IMR-90 (cell line): ENCODE results near the gene TST. TPM values are rescaled to one million over a fixed set of nuclear protein-coding genes. Genes with fewer than 3 reads are reported as not detected.
A peak's percentile ranks its signal among the peaks of the same experiment; 100 is the strongest.

Experiments used
- ATAC-seq: fragments of 200-7000 bp; cut with Tn5 transposase; 2 replicates; pipeline ENCODE4 v1.9.1; 2020; ENCODE audit warnings: low read depth, mild to moderate bottlenecking, moderate library complexity
- BruUV-seq: library from RNA; stranded (reverse); fragments of 400-500 nt; replicated peaks from 2 replicates; lab custom pipeline; 2021; lab: Mats Ljungman, UMichigan
- CTCF ChIA-PET: fragments of 300-600 bp; formaldehyde crosslinking; extraction: SDS; loops from one replicate; lab custom pipeline; 2021; ENCODE audit warnings: antibody characterized with exemption; lab: Yijun Ruan, JAX
- POLR2A ChIA-PET: fragments of 300-600 bp; sonication (Branson Sonifier 250); formaldehyde crosslinking; loops from one replicate; lab custom pipeline; 2022; ENCODE audit warnings: antibody characterized with exemption; ENCODE audit not compliant: unreplicated experiment; lab: Charles Lee
- DNase-seq: peaks from one replicate; pipeline ENCODE4 v3.0.0; 2013
- H2AFZ ChIP-seq: replicated peaks from 2 replicates; pipeline ENCODE3; 2013; ENCODE audit warnings: low read length, mild to moderate bottlenecking; ENCODE audit not compliant: poor library complexity
- H2AK5ac ChIP-seq: 2 replicates; pipeline ENCODE4 v1.6.1; 2013; ENCODE audit warnings: low read depth, low read length, inconsistent platforms
- H2AK9ac ChIP-seq: replicated peaks from 2 replicates; pipeline ENCODE3; 2013; ENCODE audit warnings: mild to moderate bottlenecking, low read depth, low read length, moderate library complexity; ENCODE audit not compliant: poor library complexity
- H2BK120ac ChIP-seq: 2 replicates; pipeline ENCODE4 v1.6.1; 2013; ENCODE audit warnings: low read depth, low read length, inconsistent platforms
- H2BK15ac ChIP-seq: 3 replicates; pipeline ENCODE4 v1.6.1; 2013; ENCODE audit warnings: low read depth, low read length, inconsistent platforms
- H2BK20ac ChIP-seq: 2 replicates; pipeline ENCODE4 v1.6.1; 2013; ENCODE audit warnings: low read depth, mild to moderate bottlenecking, inconsistent platforms, low read length, moderate library complexity
- H2BK5ac ChIP-seq: 2 replicates; pipeline ENCODE4 v1.6.1; 2013; ENCODE audit warnings: mild to moderate bottlenecking, low read depth, low read length, inconsistent platforms; ENCODE audit not compliant: poor library complexity, severe bottlenecking
- H3K14ac ChIP-seq: replicated peaks from 2 replicates; pipeline ENCODE4 v1.6.1; 2013; ENCODE audit warnings: low read depth, low read length, inconsistent platforms
- H3K18ac ChIP-seq: 2 replicates; pipeline ENCODE4 v1.6.1; 2013; ENCODE audit warnings: low read depth, low read length, control low read depth
- H3K23ac ChIP-seq: 2 replicates; pipeline ENCODE4 v1.6.1; 2013; ENCODE audit warnings: low read depth, low read length, inconsistent platforms
- H3K27ac ChIP-seq: 2 replicates; pipeline ENCODE4 v1.5.1; 2013; ENCODE audit warnings: mild to moderate bottlenecking, control low read depth, low read length; ENCODE audit not compliant: insufficient read depth
- H3K27me3 ChIP-seq: 2 replicates; pipeline ENCODE4 v1.6.1; 2013; ENCODE audit warnings: low read length; ENCODE audit not compliant: control insufficient read depth, insufficient read depth
- H3K36me3 ChIP-seq: 2 replicates; pipeline ENCODE4 v1.6.1; 2013; ENCODE audit warnings: low read length, mixed read lengths; ENCODE audit not compliant: control insufficient read depth, insufficient read depth
- H3K4ac ChIP-seq: 2 replicates; pipeline ENCODE4 v1.6.1; 2013; ENCODE audit warnings: low read depth, low read length, inconsistent platforms
- H3K4me1 ChIP-seq: 2 replicates; pipeline ENCODE4 v1.6.1; 2013; ENCODE audit warnings: low read length, mixed read lengths; ENCODE audit not compliant: control insufficient read depth, insufficient read depth
- H3K4me2 ChIP-seq: 2 replicates; pipeline ENCODE4 v1.6.1; 2013; ENCODE audit warnings: low read depth, mild to moderate bottlenecking, control low read depth, low read length, moderate library complexity
- H3K4me3 ChIP-seq: 2 replicates; pipeline ENCODE4 v1.5.1; 2013; ENCODE audit warnings: low read depth, mild to moderate bottlenecking, control low read depth, low read length, moderate library complexity; ENCODE audit not compliant: insufficient read depth
- H3K56ac ChIP-seq: 2 replicates; pipeline ENCODE4 v1.6.1; 2013; ENCODE audit warnings: low read length, inconsistent platforms; ENCODE audit not compliant: insufficient read depth; ENCODE audit errors: extremely low read depth
- H3K79me1 ChIP-seq, 2 experiments: 2 replicates each; pipeline ENCODE4 v1.6.1; 2013; ENCODE audit warnings: low read length in 2 of 2, inconsistent platforms in 1 of 2, low read depth in 1 of 2
- H3K9ac ChIP-seq: 2 replicates; pipeline ENCODE4 v1.6.1; 2013; ENCODE audit warnings: low read depth, low read length, control low read depth
- H3K9me1 ChIP-seq: 2 replicates; pipeline ENCODE4 v1.6.1; 2013; ENCODE audit warnings: low read length, inconsistent platforms; ENCODE audit not compliant: insufficient read depth
- H3K9me3 ChIP-seq: 2 replicates; pipeline ENCODE4 v1.6.1; 2013; ENCODE audit warnings: low read length; ENCODE audit not compliant: control insufficient read depth, insufficient read depth
- H4K20me1 ChIP-seq: 2 replicates; pipeline ENCODE4 v1.6.1; 2013; ENCODE audit warnings: low read length, inconsistent platforms; ENCODE audit not compliant: insufficient read depth
- H4K5ac ChIP-seq: 2 replicates; pipeline ENCODE4 v1.6.1; 2013; ENCODE audit warnings: mild to moderate bottlenecking, low read depth, low read length, control low read depth
- H4K8ac ChIP-seq, 2 experiments: 2 replicates each; pipeline ENCODE4 v1.6.1; 2013; ENCODE audit warnings: low read depth in 2 of 2, low read length in 2 of 2, control low read depth in 1 of 2, inconsistent platforms in 1 of 2
- H4K91ac ChIP-seq: 2 replicates; pipeline ENCODE4 v1.6.1; 2013; ENCODE audit warnings: low read depth, low read length, inconsistent platforms; ENCODE audit not compliant: insufficient read depth
- MAFK ChIP-seq: IDR thresholded peaks from 2 replicates; pipeline ENCODE4 v1.6.1; 2012; ENCODE audit warnings: low read depth, low read length, improper control_type of control experiment
- RAD21 ChIP-seq: IDR thresholded peaks from 2 replicates; pipeline ENCODE4 v1.6.1; 2012; ENCODE audit warnings: low read length, improper control_type of control experiment
- USF2 ChIP-seq: fragments of 150-350 bp; IDR thresholded peaks from 2 replicates; pipeline ENCODE4 v1.6.1; 2017; ENCODE audit warnings: mild to moderate bottlenecking, antibody characterized with exemption, low read length, low read depth
- WGBS, 2 experiments: methylation state at CpG; one replicate each; pipeline versions ENCODE4 v1.1.5 to v1.1.7; 2013; ENCODE audit warnings: missing lambda C conversion rate in 2 of 2; ENCODE audit not compliant: insufficient read length in 1 of 2; ENCODE audit errors: extremely low coverage in 2 of 2; 5-methylcytosine and 5-hydroxymethylcytosine counted together
- dilution Hi-C: fragments of 300-500 bp; cut with HindIII; formaldehyde crosslinking; loops from one replicate; pipeline ENCODE4 v1.14.3; 2018; ENCODE audit warnings: low sequenced_read_pairs; ENCODE audit not compliant: unreplicated experiment
- in situ Hi-C: fragments of 300-500 bp; cut with MboI; formaldehyde crosslinking; loops from 3 replicates; pipeline ENCODE4 v1.14.3; 2019; ENCODE audit warnings: low sequenced_read_pairs, inconsistent platforms, mixed read lengths
- intact Hi-C: fragments of 100-400 bp; cut with micrococcal nuclease; formaldehyde crosslinking; loops from 2 replicates; pipeline ENCODE4 v1.10.0; 2022
- polyA plus RNA-seq, 3 experiments: library from polyadenylated mRNA; depleted of rRNA; stranded (reverse); fragments of >200 nt; gene quantifications; 2 replicates each; pipeline ENCODE4 v1.2.3, GENCODE V29; 2012; ENCODE audit warnings: low replicate concordance in 1 of 3
- total RNA-seq: library from RNA; depleted of rRNA; stranded (reverse); fragments of >200 nt; gene quantifications from 2 replicates; pipeline ENCODE4 v1.2.3, GENCODE V29; 2012
- TF ChIP-seq, protein P1 (sequence below): fragments of 150-350 bp; IDR thresholded peaks from 2 replicates; pipeline ENCODE4 v1.6.1; 2016; ENCODE audit warnings: low read depth, mild to moderate bottlenecking, low read length, moderate library complexity, borderline replicate concordance

Gene TST
- total and polyA plus RNA-seq, 2 of the 4 experiments (the other 2 are of a cell fraction): 31.7 to 37.7 TPM

DNA sequence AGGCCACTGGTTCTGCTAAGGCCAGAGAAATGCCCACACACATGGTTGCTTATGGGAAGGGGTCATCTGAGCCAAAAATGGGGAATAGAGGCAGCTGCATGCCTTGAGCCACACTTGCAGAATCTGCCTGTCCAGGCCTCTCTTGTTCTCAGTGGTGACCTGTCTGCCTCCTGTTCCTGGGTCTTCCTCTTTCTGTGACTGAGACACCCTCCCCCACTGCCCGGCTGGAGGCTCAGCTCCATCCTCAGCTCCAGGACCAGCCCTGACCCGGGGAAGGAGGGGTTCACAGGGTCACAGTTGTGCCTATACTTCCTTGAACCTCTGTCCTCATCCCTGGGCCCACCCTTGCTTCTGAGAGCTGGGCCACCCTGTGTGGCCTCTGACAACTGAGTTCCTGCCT lies 53.6 kb downstream of the TST start:
- no peak overlapping the region for H3K4me2 ChIP-seq
- H3K27me3 ChIP-seq: peaks cover 25% of the 10 kb centered on the region
- no peak overlapping the region for H4K8ac ChIP-seq
- H2BK5ac ChIP-seq: no peak overlapping the region
- intact Hi-C loops (no loop called here), in situ Hi-C loops (no loop called here), dilution Hi-C loops (no loop called here)
- no peak overlapping the region for H3K4me3 ChIP-seq
- H3K9me3 ChIP-seq: no peaks in the 10 kb centered on the region
- H4K20me1 ChIP-seq: no peaks in the 10 kb centered on the region
- H2AK9ac ChIP-seq: peak overlapping the region; percentile 16
- DNase-seq (no peak), ATAC-seq (no peak)
- TF ChIP-seq, protein P1, sequence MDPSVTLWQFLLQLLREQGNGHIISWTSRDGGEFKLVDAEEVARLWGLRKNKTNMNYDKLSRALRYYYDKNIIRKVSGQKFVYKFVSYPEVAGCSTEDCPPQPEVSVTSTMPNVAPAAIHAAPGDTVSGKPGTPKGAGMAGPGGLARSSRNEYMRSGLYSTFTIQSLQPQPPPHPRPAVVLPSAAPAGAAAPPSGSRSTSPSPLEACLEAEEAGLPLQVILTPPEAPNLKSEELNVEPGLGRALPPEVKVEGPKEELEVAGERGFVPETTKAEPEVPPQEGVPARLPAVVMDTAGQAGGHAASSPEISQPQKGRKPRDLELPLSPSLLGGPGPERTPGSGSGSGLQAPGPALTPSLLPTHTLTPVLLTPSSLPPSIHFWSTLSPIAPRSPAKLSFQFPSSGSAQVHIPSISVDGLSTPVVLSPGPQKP: no peak
- no peak for TF ChIP-seq RAD21
- TF ChIP-seq MAFK: no peak
- TF ChIP-seq USF2: no peak
- no peak overlapping the region for H4K5ac ChIP-seq
- CTCF ChIA-PET: no interaction called here
- no peak overlapping the region for H3K14ac ChIP-seq
- no peak overlapping the region for H2AFZ ChIP-seq
- H3K4ac ChIP-seq: no peak overlapping the region
- POLR2A ChIA-PET: interaction anchor here (0.6 kb wide), 1 partner anchor 312 kb away, joined by 3 read pairs; no protein-coding TSS in a partner anchor
- H3K23ac ChIP-seq: no peak overlapping the region
- H3K36me3 ChIP-seq: no peaks in the 10 kb centered on the region
- no CpG with 5 or more reads among the region's 2 CpGs for WGBS, 2 experiments
- no TSS peak for BruUV-seq
- H2BK120ac ChIP-seq: no peak overlapping the region
- no peak overlapping the region for H3K9ac ChIP-seq
- no peaks in the 10 kb centered on the region for H3K4me1 ChIP-seq
- H4K91ac ChIP-seq: no peak overlapping the region
- H2AK5ac ChIP-seq: no peak overlapping the region
- H3K27ac ChIP-seq: no peak overlapping the region
- no peak overlapping the region for H3K56ac ChIP-seq
- H2BK20ac ChIP-seq: no peak overlapping the region
- H2BK15ac ChIP-seq: no peak overlapping the region
- H3K18ac ChIP-seq: no peak overlapping the region
- H3K79me1 ChIP-seq: no peaks in the 10 kb centered on the region
- H3K9me1 ChIP-seq: no peaks in the 10 kb centered on the region
